GM12878 (cell line): ENCODE results near the gene TMEM53. TPM values are rescaled to one million over a fixed set of nuclear protein-coding genes. Genes with fewer than 3 reads are reported as not detected.

Experiments used
- ATAC-seq: fragments of 200-7000 bp; cut with Tn5 transposase; 3 replicates; pipeline ENCODE4 v1.9.1; 2020; ENCODE audit warnings: mild to moderate bottlenecking, moderate library complexity
- BruUV-seq: library from RNA; stranded (reverse); fragments of 400-500 nt; replicated peaks from 2 replicates; lab custom pipeline; 2021; lab: Mats Ljungman, UMichigan
- CTCF ChIA-PET: fragments of 300-600 bp; sonication (Branson Sonifier 250); formaldehyde crosslinking; extraction: SDS; loops from one replicate; lab custom pipeline; 2021; ENCODE audit warnings: inconsistent platforms; lab: Yijun Ruan, JAX
- POLR2A ChIA-PET: fragments of 350-600 bp; formaldehyde crosslinking; extraction: SDS; loops from one replicate; lab custom pipeline; 2021; ENCODE audit warnings: inconsistent platforms; lab: Charles Lee
- RAD21 ChIA-PET: fragments of 300-600 bp; sonication (Branson Sonifier 250); formaldehyde crosslinking; loops from one replicate; lab custom pipeline; 2023; ENCODE audit warnings: antibody characterized with exemption; ENCODE audit not compliant: unreplicated experiment; lab: Charles Lee
- SMC1A ChIA-PET: fragments of 300-600 bp; sonication (Branson Sonifier 250); formaldehyde crosslinking; loops from one replicate; lab custom pipeline; 2023; ENCODE audit not compliant: unreplicated experiment, uncharacterized antibody; lab: Charles Lee
- DNase-seq: peaks from one replicate; pipeline ENCODE4 v3.0.0-alpha.2; 2011; ENCODE audit warnings: low read depth, low spot score
- FAIRE-seq: peaks from 3 replicates; lab custom pipeline; 2011; peaks lifted over from hg19 to GRCh38; lab: Jason Lieb, UNC
- H2AFZ ChIP-seq: 2 replicates; pipeline ENCODE4 v1.6.0; 2011; ENCODE audit warnings: low read depth, low read length, control low read depth; ENCODE audit not compliant: control insufficient read depth
- H3K27ac ChIP-seq: 2 replicates; pipeline ENCODE4 v1.5.1; 2011; ENCODE audit warnings: control low read depth; ENCODE audit not compliant: control insufficient read depth, insufficient read depth
- H3K27me3 ChIP-seq, 2 experiments: replicated peaks in 1 of 2; 2 replicates each; pipeline versions ENCODE4 v1.6.0 to v1.6.1; 2011; ENCODE audit warnings: low read length in 1 of 2; ENCODE audit not compliant: control insufficient read depth in 2 of 2, insufficient read depth in 2 of 2
- H3K36me3 ChIP-seq, 2 experiments: 2 replicates each; pipeline ENCODE4 v1.5.1; 2011; ENCODE audit warnings: low read length in 1 of 2; ENCODE audit not compliant: control insufficient read depth in 2 of 2, insufficient read depth in 2 of 2
- H3K4me1 ChIP-seq: 2 replicates; pipeline ENCODE4 v1.6.1; 2011; ENCODE audit warnings: mild to moderate bottlenecking, low read length, moderate library complexity, mixed read lengths; ENCODE audit not compliant: control insufficient read depth, insufficient read depth
- H3K4me2 ChIP-seq: 2 replicates; pipeline ENCODE4 v1.6.0; 2011; ENCODE audit warnings: control low read depth; ENCODE audit not compliant: control insufficient read depth, insufficient read depth
- H3K4me3 ChIP-seq: fragments of 200-600 bp; sonication (generic); 2 replicates; pipeline ENCODE4 v1.5.1; 2016
- H3K79me2 ChIP-seq: 2 replicates; pipeline ENCODE4 v1.6.0; 2011; ENCODE audit warnings: low read length; ENCODE audit not compliant: control insufficient read depth, insufficient read depth
- H3K9ac ChIP-seq: 2 replicates; pipeline ENCODE4 v1.8.0; 2011; ENCODE audit warnings: low read length, control low read depth, mixed read lengths; ENCODE audit not compliant: control insufficient read depth, insufficient read depth
- H3K9me3 ChIP-seq: replicated peaks from 3 replicates; pipeline ENCODE4 v1.5.1; 2011; ENCODE audit warnings: mild to moderate bottlenecking, low read length; ENCODE audit not compliant: control insufficient read depth, insufficient read depth
- H4K20me1 ChIP-seq: 2 replicates; pipeline ENCODE4 v1.6.0; 2011; ENCODE audit not compliant: control insufficient read depth, insufficient read depth
- BRCA1 ChIP-seq: IDR thresholded peaks from 2 replicates; pipeline ENCODE4 v1.6.1; 2011; ENCODE audit warnings: low read depth, low read length, improper control_type of control experiment
- CREB1 ChIP-seq: IDR thresholded peaks from 2 replicates; pipeline ENCODE4 v1.6.1; 2012; ENCODE audit warnings: low read depth, mild to moderate bottlenecking, inconsistent platforms
- HDAC6 ChIP-seq: fragments of 200-600 bp; sonication (generic); IDR thresholded peaks from one replicate; pipeline ENCODE4 v1.8.0; 2017; ENCODE audit warnings: antibody characterized with exemption; ENCODE audit not compliant: unreplicated experiment
- JUNB ChIP-seq: IDR thresholded peaks from 2 replicates; pipeline ENCODE4 v1.6.1; 2016; ENCODE audit warnings: antibody characterized with exemption, mild to moderate bottlenecking
- KDM1A ChIP-seq: fragments of 200-600 bp; sonication (generic); IDR thresholded peaks from 2 replicates; pipeline ENCODE4 v1.6.1; 2016; ENCODE audit warnings: borderline replicate concordance
- NFXL1 ChIP-seq: fragments of 450-650 bp; IDR thresholded peaks from 2 replicates; pipeline ENCODE4 v1.6.1; 2017; ENCODE audit warnings: antibody characterized with exemption, mild to moderate bottlenecking, borderline replicate concordance
- NR2C2 ChIP-seq: IDR thresholded peaks from 2 replicates; pipeline ENCODE4 v1.6.1; 2011; ENCODE audit warnings: borderline replicate concordance, low read depth; ENCODE audit not compliant: control insufficient read depth, insufficient read length
- PAX5 ChIP-seq: IDR thresholded peaks from 2 replicates; pipeline ENCODE4 v1.6.1; 2011; ENCODE audit warnings: low read depth, low read length, borderline replicate concordance
- POLR2AphosphoS5 ChIP-seq: IDR thresholded peaks from 2 replicates; pipeline ENCODE4 v1.6.1; 2011; ENCODE audit warnings: mild to moderate bottlenecking, low read length, inconsistent platforms
- POU2F2 ChIP-seq: IDR thresholded peaks from 3 replicates; pipeline ENCODE4 v1.6.1; 2011; ENCODE audit warnings: low read depth, mild to moderate bottlenecking, low read length, borderline replicate concordance
- RELB ChIP-seq: fragments of 450-650 bp; IDR thresholded peaks from 2 replicates; pipeline ENCODE4 v1.6.1; 2017; ENCODE audit warnings: low read depth, mild to moderate bottlenecking, moderate library complexity
- SMAD1 ChIP-seq: fragments of 450-650 bp; IDR thresholded peaks from 2 replicates; pipeline ENCODE4 v1.6.1; 2018; ENCODE audit warnings: mild to moderate bottlenecking, low read depth; ENCODE audit not compliant: partially characterized antibody
- TAF1 ChIP-seq: IDR thresholded peaks from 2 replicates; pipeline ENCODE4 v1.6.1; 2011; ENCODE audit warnings: mild to moderate bottlenecking, low read depth, low read length, borderline replicate concordance
- YY1 ChIP-seq: IDR thresholded peaks from 2 replicates; pipeline ENCODE4 v1.6.1; 2011; ENCODE audit warnings: low read depth, mild to moderate bottlenecking, low read length
- ZBED1 ChIP-seq: IDR thresholded peaks from 2 replicates; pipeline ENCODE4 v1.6.1; 2016; ENCODE audit warnings: borderline replicate concordance
- ZNF687 ChIP-seq: fragments of 450-650 bp; IDR thresholded peaks from 2 replicates; pipeline ENCODE4 v1.6.1; 2017; ENCODE audit warnings: mild to moderate bottlenecking, moderate library complexity
- ZSCAN29 ChIP-seq: fragments of 450-650 bp; IDR thresholded peaks from 2 replicates; pipeline ENCODE4 v1.6.1; 2017; ENCODE audit warnings: mild to moderate bottlenecking, moderate library complexity
- ZZZ3 ChIP-seq: IDR thresholded peaks from 2 replicates; pipeline ENCODE4 v1.6.1; 2011; ENCODE audit warnings: low read depth; ENCODE audit not compliant: control insufficient read depth, insufficient read length
- WGBS: methylation state at CpG from one replicate; pipeline ENCODE4 v1.1.6; 2016; ENCODE audit warnings: low lambda C conversion rate; ENCODE audit not compliant: insufficient replicate concordance, insufficient coverage; ENCODE audit errors: missing lambda C conversion rate; 5-methylcytosine and 5-hydroxymethylcytosine counted together
- in situ Hi-C: fragments of 300-500 bp; cut with MboI; formaldehyde crosslinking; loops from 9 replicates; pipeline ENCODE4 v1.14.3; 2018; ENCODE audit warnings: mixed read lengths
- intact Hi-C: fragments of 100-400 bp; cut with micrococcal nuclease; formaldehyde crosslinking; loops from one replicate; pipeline ENCODE4 v1.14.2; 2022; ENCODE audit not compliant: unreplicated experiment
- polyA plus RNA-seq, 11 experiments: library from polyadenylated mRNA; depleted of rRNA in 4 of 11; unstranded in 6 of 11; stranded (reverse) in 5 of 11; fragments of >200 nt; fragmentation: Nextera tagmentation in 4 of 11; fragmentation: Illumina TruSeq in 1 of 11; extraction: Ambion mirVana in 4 of 11; extraction: Trizol in 1 of 11; gene quantifications; 1 replicate in 1 of 11; 2 replicates in 10 of 11; pipeline versions ENCODE4 v1.2.1 to v1.2.3, GENCODE V29; 2011 to 2016; ENCODE audit warnings: inconsistent platforms in 2 of 11, missing spikeins in 2 of 11, low read depth in 1 of 11
- total RNA-seq, 4 experiments: library from RNA; depleted of rRNA in 3 of 4; stranded (reverse); fragments of >200 nt in 3 of 4; fragmentation: Illumina TruSeq in 1 of 4; extraction: Trizol in 1 of 4; gene quantifications; 2 replicates each; pipeline versions ENCODE4 v1.2.1 to v1.2.3, GENCODE V29; 2013 to 2021

Gene TMEM53
- total and polyA plus RNA-seq, 10 of the 15 experiments (the other 5 are each of a cell fraction or from before 2014, with no cell fraction given): 3.1 to 23.9 (median 11.1) TPM

- TF ChIP-seq ZBED1 (no peak), NFXL1 (no peak), SMAD1 (no peak), PAX5 (no peak), JUNB (no peak), BRCA1 (no peak), CREB1 (no peak), ZZZ3 (no peak), TAF1 (no peak), POLR2AphosphoS5 (no peak)
These were observed 3.8 kb upstream of the TMEM53 start (continued) for GRCh38 chr1:44678120-44678519.

GRCh38 chr1:44677201-44677766 lies 3.0 kb upstream of the TMEM53 start:
- Histone ChIP-seq H3K9me3 (no peaks in the 10 kb centered on the region), H3K4me2 (peak overlapping the region; percentile 94; the same call in 1 of the 2 replicates), H3K4me3 (peak overlapping the region; percentile 22; the same call in 1 of the 2 replicates), H3K27me3 (no peaks in the 10 kb centered on the region), H2AFZ (peak overlapping the region; percentile 47), H3K4me1 (peaks cover 48% of the 10 kb centered on the region), H3K79me2 (peaks cover 5% of the 10 kb centered on the region), H3K27ac (peak overlapping the region; percentile 87), H3K36me3 (no peaks in the 10 kb centered on the region), H4K20me1 (no peaks in the 10 kb centered on the region), H3K9ac (no peak overlapping the region)
- ChIA-PET RAD21 (interaction anchor here (0.9 kb wide), 1 partner anchor 26 kb away, joined by 3 read pairs; no protein-coding TSS in a partner anchor), POLR2A (no interaction called here), SMC1A (interaction anchor here (0.7 to 6.7 kb wide), 3 partner anchors 10 to 111 kb away, joined by 3 to 76 read pairs (median 5); no protein-coding TSS in a partner anchor), CTCF (interaction anchor here (0.6 to 3.6 kb wide), 7 partner anchors 11 to 357 kb away, joined by 3 to 18 read pairs (median 6); no protein-coding TSS in a partner anchor)
- intact Hi-C loops (no loop called here), in situ Hi-C loops (no loop called here)
- BruUV-seq: no TSS peak
- peak; percentile 4; the same call in 1 of the 3 replicates for ATAC-seq
- DNase-seq: no peak
- 26% methylated on average over 6 of the region's 6 CpGs for WGBS
- FAIRE-seq: peak; percentile 83
- TF ChIP-seq KDM1A: no peak
- TF ChIP-seq NR2C2: no peak
- no peak for TF ChIP-seq HDAC6
- TF ChIP-seq YY1: peak; percentile 66; the same call in 1 of the 2 replicates
- peak; percentile 85; the same call in 1 of the 3 replicates for TF ChIP-seq POU2F2
- TF ChIP-seq RELB: no peak
- TF ChIP-seq ZNF687: no peak
- TF ChIP-seq ZSCAN29: no peak
